Measurements from ENCODE around the gene ILRUN. TPM values are rescaled to one million over a fixed set of nuclear protein-coding genes. Genes with fewer than 3 reads are reported as not detected.

The ILRUN gene
- total and polyA plus RNA-seq, 8 donors: 43.7 to 82.9 (median 48.3) TPM

GRCh38 chr6:34742094-34742493 lies 45.5 kb upstream of the ILRUN start:
- Histone ChIP-seq H3K4me1 (no peaks in the 10 kb centered on the region), H3K9me3 (no peaks in the 10 kb centered on the region), H3K27ac (no peak overlapping the region), H3K4me3 (no peak overlapping the region), H3K27me3 (no peaks in the 10 kb centered on the region), H3K36me3 (no peaks in the 10 kb centered on the region)
- intact Hi-C loops (cut with DNase I): no loop called here
- ATAC-seq (no peak), DNase-seq (no peak)
- TF ChIP-seq CTCF (IDR thresholded peaks at IDR 0.05): no peak

- H3K9me3 ChIP-seq: no peaks in the 10 kb centered on the region
- no peak overlapping the region for H3K4me3 ChIP-seq
- no peak for TF ChIP-seq CTCF (IDR thresholded peaks at IDR 0.05)
- no peaks in the 10 kb centered on the region for H3K4me1 ChIP-seq
- H3K27me3 ChIP-seq: no peaks in the 10 kb centered on the region
- DNase-seq: no peak
- intact Hi-C loops (cut with DNase I): no loop called here
- no peak overlapping the region for H3K27ac ChIP-seq
- no peak for ATAC-seq
- no peaks in the 10 kb centered on the region for H3K36me3 ChIP-seq
Observed at GRCh38 chr6:34736823-34737222, 40.3 kb upstream of the ILRUN start.

- intact Hi-C loops (cut with DNase I): no loop called here
- H3K4me3 ChIP-seq: no peak overlapping the region
- no peak for TF ChIP-seq CTCF (IDR thresholded peaks at IDR 0.05)
- DNase-seq (no peak), ATAC-seq (no peak)
- H3K9me3 ChIP-seq: no peaks in the 10 kb centered on the region
- no peaks in the 10 kb centered on the region for H3K4me1 ChIP-seq
- H3K27me3 ChIP-seq: no peaks in the 10 kb centered on the region
- H3K27ac ChIP-seq: no peak overlapping the region
- no peaks in the 10 kb centered on the region for H3K36me3 ChIP-seq
Observed at GRCh38 chr6:34731393-34732060, 35.0 kb upstream of the ILRUN start.

- intact Hi-C loops (cut with DNase I): no loop called here
- ATAC-seq (no peak), DNase-seq (no peak)
- Histone ChIP-seq H3K4me1 (no peaks in the 10 kb centered on the region), H3K36me3 (no peaks in the 10 kb centered on the region), H3K27ac (no peak overlapping the region), H3K4me3 (no peak overlapping the region), H3K27me3 (no peaks in the 10 kb centered on the region), H3K9me3 (peaks cover 0 to 3% of the 10 kb centered on the region in 2 donors)
- no peak for TF ChIP-seq CTCF (IDR thresholded peaks at IDR 0.05)
Observed at GRCh38 chr6:34729631-34730470, 33.3 kb upstream of the ILRUN start.

- H3K36me3 ChIP-seq: no peaks in the 10 kb centered on the region
- ATAC-seq: no peak
- TF ChIP-seq CTCF (IDR thresholded peaks at IDR 0.05): no peak
- H3K27ac ChIP-seq: no peak overlapping the region
- H3K4me3 ChIP-seq: no peak overlapping the region
- no peak for DNase-seq
- H3K9me3 ChIP-seq: peaks cover 0 to 3% of the 10 kb centered on the region in 2 donors
- H3K4me1 ChIP-seq: no peaks in the 10 kb centered on the region
- H3K27me3 ChIP-seq: no peaks in the 10 kb centered on the region
- intact Hi-C loops (cut with DNase I): no loop called here
Observed at GRCh38 chr6:34726055-34726454, 29.5 kb upstream of the ILRUN start.
